HG03460 (cell line): ENCODE data around the gene SP5.
"Not testable (repeated sequence)": the region's sequence is repeated elsewhere in the genome, so short reads cannot be mapped to it uniquely, and the experiment has no call there.

ENCODE experiments used
- ATAC-seq: cut with Tn5 transposase; IDR thresholded peaks from one replicate; pipeline ENCODE4 v1.9.1; 2021; ENCODE audit not compliant: unreplicated experiment

The SP5 gene

DNA sequence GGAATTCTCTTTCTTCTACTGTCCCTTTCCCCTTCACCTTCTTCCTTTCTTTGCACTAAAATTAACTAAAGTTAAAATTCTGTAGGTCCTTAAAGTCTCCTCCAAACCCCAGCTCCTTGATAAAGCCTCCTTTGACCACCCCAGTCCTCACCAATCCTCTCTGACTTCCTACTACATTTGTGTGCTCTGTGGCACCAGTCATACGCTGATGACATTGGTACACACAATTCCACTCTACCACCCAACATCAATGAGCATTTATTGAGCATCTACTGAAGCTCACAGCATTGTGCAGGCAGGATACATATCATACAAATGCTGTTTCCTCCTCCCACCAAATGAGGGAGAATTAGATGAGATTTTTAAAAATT lies 4.5 kb upstream of the SP5 start:
- ATAC-seq, result no peak

DNA sequence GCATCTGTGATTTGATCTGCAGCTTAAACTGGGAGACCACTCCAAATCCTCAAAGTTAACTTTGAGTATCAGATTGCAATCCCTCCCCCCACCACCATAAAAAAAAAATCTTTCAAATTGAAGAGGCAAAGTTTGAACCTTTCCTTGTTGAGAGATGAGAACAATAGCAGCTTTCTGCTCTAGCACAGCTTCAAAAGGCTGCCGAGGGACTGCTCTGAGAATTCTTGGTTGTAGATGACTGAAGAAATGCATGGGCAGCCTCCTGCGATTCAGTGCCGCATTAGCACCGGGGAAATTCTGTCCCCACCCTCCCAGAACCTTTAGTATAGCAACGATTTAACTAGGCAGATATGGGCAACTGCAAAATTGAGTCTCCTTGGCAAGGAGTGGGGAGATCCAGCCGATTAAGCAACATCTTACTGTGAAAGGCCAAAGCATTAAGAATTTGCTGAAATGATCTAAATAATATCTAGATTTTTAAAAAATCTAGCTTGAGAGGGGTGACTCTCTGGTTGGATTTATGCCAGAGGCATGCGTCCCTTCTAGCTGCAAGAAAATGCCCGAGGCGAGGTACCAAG lies 3.9 kb upstream of the SP5 start:
- no peak for ATAC-seq

DNA sequence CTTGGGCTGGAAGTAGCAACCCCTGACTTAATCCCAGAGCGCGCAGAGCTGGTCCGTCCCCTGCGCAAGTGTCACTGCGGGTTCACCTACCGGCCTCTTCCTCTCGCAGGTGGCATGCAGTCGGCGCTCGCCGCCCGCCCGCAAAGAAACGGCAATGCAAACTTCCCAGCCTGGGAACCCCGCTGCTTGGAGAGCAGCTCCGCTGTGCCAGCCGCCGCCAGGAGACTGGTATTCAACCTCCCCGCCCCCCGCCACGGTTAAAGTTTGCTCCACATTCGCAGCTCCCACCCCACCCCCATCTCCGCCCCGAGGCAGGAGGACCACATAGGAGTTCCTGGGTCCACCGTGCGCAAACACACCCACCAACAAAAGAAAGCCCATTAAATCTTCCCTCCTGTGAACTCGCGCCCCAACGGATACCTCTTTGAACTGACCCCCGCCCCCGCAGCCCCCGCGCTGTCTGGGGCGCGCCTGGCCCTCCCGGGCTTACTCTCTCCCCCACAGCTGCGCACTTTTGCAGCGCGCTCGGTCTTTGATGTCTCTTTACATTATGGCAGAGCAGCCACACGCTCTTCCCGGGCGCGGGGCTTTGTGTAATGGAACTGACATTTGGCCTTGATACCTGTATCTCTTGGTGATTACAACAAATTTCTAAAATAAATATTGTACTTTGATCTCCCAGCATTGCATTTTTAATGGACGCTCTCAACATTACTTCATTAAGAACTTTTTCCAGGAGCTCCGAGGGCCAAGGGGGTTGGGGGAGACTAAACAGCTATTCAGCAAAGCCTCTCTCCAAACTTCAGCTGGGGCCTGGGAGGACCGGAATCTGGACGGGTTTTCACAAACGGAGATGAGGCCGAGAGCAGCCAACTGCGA lies 3.1 kb upstream of the SP5 start:
- no peak for ATAC-seq

DNA sequence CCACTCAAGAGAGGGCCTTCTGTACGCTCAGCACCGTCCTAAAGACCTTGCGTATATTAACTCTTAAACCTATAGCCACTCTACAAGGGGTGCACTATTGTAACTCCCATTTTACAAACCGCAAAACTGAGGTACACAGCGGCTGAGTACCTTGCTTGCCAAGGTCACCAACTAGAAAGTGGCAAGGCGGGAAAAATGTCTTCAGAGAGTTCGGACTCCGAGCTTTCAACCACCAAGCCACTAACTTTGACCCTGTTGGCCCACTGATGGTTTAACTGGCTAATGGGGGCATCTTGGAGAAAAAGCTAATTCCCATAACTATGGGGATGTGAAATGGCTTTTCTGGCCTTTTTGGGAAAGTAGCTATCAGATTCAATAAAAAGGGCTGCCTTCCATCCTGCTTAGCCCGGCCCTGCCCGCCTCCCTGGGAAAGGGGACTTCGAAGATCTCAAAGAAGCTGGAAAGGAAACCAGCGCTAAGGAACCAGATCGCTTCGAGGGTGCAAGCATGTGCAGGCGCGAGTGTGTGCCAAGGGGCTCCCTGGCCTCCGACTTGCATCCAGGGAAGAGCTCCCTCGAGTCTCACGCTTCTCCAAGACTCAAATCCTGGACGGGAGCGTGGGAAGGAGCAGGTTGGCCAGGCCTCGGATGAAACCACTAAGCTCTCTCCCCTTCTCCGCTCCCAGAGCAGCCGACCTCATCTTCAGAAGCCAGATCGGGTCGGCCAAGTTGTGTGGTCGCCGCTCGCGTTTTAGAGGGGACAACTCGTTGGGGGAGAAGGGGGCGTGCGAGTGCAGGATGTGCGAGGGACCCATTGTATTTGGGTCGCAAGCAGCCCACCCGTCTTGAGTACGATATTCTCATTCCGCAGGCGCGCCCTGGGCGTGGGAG lies 2.2 kb upstream of the SP5 start:
- no peak for ATAC-seq

DNA sequence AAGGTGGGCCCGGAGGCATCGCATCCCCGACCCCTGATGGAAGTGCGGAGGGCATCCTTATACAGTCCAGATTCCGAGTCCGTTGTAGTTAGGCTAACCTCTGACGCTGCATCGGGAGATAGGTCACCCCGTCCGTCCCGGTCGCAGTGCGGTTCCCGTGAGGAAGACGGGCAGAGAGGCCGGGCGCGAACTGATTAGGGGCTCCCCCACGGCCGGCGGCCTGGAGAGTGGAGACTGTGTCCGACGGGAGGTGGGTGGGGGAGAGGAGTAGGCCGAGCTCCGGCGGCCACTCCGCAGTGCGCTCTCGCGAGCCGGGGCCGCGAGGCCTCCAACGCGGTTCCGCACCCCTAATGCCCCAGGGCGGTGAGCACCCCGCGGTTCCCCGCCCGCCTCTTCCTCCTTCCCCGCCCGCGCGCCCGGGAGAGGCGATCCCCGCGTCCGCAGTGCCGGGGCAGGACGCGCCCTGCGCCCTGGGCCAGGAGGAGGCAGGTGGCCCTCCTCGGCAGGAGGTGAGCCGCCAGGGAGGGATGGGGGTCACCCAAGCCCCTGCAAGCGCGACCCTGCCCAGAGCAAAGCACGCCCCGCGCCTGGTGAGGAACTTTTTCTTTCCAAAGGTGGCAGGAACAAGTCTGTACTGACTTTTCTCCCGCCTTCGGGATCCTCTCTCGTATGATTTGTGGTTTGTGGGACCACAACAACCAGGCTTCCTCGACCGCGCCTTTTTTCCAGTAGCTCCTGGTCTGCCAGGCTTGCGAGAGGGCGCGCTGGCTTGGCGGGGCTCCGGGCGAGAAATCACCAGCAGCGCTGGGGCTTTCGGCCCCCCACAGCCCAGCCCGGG lies 1.4 kb upstream of the SP5 start:
- ATAC-seq, result no peak

DNA sequence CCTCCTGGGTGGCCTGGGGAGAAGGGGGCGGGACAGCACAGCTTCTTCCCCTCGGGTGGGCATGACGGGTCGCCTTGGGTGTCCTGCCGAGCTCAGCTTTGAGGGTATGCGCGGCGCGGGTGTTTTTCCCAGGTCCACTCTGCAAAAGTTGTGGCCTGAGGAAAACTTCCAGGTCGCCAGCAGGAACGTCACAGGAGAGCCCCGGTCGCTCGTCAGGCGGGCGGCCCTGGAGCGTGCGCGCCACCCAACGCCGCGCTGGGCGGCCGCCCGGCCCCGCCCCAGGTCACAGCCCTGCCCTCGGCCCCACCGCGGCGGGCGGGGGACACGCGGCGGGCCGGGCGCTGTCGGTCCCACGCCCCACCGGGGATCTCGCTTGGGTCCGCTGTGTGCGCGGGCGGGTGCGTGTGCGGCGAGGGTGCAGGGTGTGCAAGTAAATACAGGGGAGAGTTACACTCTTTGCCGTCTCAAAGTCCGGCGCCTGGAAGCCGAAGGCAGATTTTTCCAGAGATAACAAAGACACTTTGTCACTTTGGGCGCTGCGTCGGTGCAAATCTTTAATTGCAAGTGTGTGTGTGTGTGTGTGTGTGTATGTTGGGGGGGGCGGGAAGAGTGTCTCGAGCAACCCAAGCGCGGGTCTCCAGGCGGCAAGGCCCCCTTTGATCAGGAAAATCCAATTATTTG lies 616 bp upstream of the SP5 start:
- ATAC-seq, result no peak

DNA sequence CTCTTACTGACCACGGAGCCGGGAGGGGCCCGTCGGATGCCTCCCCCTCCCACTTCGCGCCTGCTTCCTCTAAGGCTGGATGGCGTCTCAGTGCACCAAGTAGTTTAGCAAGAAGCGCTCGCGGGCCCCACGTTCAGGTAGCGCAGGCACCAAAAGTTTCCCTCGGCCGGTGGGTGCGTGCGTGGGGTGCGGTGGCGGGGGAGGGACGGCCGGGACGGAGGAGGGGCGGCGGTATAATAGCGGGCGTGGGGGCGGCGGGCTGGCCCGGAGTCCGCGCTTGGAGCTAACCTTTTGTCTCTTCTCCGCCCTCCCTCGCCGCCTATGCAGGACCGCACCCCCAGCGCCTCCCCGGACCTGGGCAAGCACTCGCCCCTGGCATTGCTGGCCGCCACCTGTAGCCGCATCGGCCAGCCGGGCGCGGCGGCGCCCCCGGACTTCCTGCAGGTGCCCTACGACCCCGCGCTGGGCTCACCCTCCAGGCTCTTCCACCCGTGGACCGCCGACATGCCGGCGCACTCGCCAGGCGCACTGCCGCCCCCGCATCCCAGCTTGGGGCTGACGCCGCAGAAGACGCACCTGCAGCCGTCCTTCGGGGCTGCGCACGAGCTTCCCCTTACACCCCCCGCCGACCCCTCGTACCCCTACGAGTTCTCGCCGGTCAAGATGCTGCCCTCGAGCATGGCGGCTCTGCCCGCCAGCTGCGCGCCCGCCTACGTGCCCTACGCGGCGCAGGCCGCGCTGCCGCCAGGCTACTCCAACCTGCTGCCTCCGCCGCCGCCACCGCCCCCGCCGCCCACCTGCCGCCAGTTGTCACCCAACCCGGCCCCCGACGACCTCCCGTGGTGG lies 1.0 kb downstream of the SP5 start:
- ATAC-seq, result no peak

DNA sequence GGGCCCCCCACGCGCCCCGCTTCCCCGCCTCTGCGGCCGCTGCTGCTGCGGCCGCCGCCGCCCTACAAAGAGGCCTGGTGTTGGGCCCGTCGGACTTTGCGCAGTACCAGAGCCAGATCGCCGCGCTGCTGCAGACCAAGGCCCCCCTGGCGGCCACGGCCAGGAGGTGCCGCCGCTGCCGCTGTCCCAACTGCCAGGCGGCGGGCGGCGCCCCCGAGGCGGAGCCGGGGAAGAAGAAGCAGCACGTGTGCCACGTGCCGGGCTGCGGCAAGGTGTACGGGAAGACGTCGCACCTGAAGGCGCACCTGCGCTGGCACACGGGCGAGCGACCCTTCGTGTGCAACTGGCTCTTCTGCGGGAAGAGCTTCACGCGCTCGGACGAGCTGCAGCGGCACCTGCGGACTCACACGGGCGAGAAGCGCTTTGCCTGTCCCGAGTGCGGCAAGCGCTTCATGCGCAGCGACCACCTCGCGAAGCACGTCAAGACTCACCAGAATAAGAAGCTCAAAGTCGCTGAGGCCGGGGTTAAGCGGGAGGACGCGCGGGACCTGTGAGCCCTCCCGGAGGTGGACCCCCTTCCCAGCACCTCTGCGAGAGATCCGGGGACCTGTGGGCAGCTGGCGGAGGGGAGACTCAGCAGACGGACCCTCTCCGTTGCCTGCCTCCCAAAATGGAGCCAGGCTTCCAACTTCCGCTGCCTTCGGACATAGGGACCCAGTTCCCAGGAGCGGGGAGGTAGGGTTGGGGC lies 1.9 kb downstream of the SP5 start:
- ATAC-seq, result no peak

DNA sequence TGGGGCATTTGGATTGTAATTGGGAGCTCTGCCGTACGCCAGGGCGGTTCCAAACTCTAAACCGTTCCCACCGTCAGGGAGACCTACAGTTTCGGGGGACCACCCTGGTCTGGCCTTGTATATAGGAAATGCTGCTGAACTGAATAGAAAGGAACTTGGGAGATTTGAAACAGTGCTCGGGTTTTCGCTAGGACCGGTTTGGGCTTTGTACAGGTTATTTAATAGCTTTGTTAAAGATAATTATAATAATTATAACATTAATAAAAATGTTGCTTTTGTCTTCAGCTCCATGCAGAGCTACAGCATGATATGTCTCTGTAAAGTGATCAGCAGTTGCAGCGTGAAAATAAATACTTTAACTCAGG lies 2.4 kb downstream of the SP5 start:
- no peak for ATAC-seq

DNA sequence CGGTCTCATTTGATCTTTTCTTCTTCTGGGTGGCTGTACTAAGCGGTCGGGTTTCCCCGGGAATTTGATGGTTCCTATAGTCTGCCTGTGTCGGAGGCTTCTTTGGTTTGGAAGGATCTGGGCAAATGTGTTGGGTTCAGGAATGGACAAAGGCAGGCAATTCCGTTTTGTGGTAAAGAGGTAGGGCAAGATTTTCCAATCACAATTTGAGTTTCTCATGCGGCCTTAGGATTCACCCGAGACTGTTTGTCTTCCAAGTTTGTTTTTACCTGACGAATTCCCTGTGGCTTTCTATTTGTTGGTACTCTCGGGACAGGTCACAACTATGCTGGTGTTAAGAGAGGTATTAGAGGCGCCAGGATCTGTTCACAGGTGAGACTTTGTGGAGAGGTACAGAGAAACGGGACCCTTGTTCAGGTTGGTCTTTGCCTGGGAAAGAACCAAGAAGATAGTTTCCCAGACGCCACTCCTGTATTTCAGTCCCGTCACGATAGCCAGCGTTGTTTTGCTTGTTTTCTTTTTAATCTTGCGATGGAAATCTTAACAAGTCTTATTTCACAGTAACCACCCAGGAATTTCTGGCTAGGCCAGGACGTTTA lies 3.0 kb downstream of the SP5 start:
- no peak for ATAC-seq

DNA sequence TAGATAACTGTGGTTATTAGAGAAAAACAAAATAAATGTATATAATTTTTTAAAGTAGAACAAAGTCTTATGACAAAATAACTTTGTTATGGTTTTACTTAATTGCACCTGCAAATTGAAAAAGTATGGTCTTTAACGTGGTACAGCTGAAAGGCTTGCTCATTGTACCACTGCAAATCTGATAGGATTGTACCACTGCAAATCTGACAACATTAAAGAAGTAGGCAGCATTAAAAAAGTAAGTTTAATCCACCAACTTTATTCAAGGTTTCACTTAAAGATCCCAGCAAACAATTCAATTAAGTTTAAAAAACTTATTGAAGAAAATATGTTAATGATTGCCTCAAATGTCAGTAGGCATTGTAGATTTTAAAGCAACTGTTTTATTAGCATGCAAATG lies 4.7 kb downstream of the SP5 start:
- ATAC-seq, result no peak

DNA sequence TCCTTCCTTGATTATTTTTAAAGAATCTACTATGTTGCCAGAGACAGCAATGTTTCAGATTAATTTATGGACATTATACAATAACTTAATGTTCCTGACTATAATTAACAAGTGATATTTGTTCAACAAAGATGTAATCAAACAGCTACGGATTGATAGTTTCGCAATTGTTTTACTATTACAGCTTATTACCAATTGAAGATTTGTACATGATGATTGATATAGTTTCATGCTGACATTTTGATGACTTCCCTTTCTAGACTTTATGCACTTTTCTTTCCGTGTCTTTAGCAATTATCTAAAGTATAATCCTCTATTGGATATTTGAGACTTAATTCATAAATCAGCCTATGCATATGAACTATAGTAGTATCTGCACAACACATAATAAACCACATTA lies 6.5 kb downstream of the SP5 start:
- no peak for ATAC-seq

DNA sequence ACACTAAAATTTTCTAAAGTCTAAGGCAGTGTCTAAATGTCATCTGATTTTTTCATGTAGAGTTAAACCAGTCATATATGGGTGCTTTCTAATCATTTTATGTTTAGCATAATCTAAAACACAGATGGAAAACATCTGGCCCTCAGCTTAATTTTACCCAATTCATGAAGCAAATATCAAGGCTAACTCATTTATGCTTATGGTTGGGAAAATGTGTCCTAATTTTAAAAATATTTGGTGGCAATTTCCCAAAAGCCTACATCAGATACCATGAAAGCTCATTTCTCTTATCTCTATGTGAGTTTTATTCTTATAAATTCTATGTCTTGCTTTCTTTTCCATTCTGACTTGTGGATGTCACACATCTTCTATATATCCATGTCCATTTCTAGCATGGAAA lies 7.2 kb downstream of the SP5 start:
- no peak for ATAC-seq

DNA sequence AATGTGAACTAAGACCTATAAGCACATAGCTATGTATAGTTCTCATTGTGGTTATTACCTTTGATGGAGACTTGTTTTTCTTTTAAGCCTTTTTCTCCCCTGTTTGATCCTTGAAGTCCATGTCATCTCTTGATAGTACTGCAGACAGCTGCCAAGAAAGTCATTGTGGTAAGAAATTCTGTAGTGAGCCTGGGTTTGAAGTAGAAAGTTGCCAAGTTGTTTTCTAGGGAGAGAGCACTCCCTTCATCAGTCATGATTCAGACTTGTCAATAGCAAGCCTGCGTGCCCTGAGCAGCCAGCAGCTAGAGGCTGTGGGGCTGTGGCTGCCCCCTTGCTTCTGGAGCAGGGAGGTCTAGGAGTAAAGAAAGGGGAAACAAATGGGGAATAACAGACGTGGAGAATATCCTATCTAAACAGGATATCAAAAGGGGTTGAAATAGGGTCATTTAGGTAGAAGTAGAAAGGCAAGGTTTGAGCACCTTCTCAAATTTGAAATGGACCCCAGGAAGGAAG lies 8.4 kb downstream of the SP5 start:
- ATAC-seq, result no peak

DNA sequence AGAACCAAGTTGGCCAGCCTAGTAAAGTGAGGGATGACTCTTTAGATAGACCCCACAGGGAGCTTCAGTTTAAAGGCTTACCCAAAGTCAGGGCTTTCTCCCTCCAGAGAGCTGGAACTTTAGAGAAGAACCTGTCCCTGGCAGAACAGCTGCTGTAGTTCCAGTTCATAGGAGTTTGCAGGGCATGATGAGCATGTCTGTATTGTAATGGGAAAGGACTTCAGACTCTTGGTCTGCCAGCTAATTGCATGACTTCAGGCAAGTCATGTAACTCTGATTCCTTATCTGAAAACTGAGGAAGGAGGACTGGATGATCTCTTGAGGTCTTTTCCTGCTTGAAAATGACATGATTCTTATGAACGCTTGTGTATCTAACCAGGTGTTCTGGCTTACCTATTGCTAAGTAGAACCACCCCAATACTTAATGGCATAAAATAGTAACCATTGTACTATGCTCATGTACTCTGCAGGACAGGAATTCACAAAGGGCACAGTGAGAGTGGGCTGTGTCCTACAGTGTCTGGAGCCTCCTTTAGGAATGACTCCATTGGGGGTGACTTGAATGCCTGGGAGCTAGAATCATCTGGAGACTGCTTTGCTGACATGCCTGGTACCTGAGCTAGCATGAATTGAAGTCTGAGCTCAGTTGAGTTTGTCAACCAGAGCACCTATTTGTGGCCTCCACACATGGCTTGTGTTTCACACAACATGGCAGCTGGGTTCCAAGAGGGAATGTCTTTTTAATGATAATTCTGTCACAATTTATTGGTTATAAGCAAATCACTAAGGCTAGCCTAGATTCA lies 18.9 kb downstream of the SP5 start:
- ATAC-seq, result no peak

DNA sequence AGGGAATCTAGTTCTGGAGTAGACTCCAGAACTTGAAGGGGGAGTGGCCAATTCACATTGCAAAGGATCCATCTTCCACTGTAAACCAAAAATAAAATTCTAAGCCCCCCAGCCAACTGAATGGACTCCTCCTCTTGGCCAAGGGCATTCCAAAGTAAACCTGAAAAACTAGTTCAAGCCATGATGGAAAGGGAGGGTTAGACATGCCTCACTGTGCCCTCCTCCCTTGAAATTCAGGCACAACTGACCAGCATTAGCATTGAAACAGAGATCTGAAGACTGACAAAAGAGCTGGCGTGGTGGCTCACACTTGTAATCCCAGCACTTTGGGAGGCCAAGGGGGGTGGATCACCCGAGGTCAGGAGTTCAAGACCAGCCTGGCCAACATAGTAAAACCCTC lies 19.5 kb downstream of the SP5 start:
- ATAC-seq, result not testable (repeated sequence)

DNA sequence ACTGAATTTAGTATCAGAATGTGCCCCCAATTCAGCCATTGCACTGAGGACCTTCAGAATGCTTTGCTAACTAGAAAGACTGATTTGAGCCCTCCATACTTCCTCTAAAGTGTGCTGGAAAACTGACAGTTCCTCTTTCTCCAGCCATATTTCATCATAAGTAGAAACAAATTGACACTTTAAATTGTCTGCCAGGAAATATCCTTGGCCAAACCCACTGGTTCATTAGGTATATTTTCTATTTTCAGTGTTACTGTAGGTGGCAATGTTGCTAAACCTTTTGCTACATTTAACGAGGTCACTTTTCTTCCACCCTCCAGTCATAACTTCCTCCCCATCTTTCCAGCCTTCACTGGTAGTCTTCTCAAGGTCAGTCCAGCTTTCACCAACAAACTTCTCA lies 21.5 kb downstream of the SP5 start:
- no peak for ATAC-seq
